Activated CD8-positive, alpha-beta memory T cell treated with anti-CD3 and anti-CD28 coated beads for 1 hour (primary cell): ENCODE data around the gene ZNF48.
A peak's percentile ranks its signal among the peaks of the same experiment; 100 is the strongest.
"Not testable (repeated sequence)": the region's sequence is repeated elsewhere in the genome, so short reads cannot be mapped to it uniquely, and the experiment has no call there.

ENCODE experiments used
- DNase-seq, 2 donors: peaks; one replicate each; pipeline ENCODE4 v3.0.0-alpha.2; 2020; ENCODE audit warnings: low read depth in 1 of 2; ENCODE audit errors: extremely low read depth in 1 of 2

ZNF48 gene

GRCh38 chr16:30377050-30377811, 18.0 kb upstream of the ZNF48 start:
- no peak for DNase-seq

DNA sequence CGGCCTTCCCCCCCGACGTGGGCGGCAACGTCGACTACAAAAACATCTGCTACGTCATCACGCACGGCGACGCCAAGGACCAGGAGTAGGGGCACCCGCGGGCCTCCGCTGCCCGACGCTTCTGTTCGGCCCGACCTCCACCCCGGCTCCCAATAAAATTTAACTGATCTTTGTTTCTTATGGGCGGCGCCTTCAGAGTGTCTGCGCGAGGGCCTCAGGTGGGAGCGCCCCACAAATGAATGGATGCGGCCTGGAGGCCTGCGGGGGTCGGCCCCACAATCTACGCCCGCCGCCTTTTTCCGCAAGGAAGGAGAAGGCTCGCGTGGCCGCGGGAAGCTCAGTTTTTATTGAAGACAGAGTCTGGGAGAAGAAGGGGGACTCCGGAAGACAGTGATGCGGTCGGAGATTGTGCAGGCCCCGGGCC, 17.4 kb upstream of the ZNF48 start:
- DNase-seq = peak; percentile 80 to 84

DNA sequence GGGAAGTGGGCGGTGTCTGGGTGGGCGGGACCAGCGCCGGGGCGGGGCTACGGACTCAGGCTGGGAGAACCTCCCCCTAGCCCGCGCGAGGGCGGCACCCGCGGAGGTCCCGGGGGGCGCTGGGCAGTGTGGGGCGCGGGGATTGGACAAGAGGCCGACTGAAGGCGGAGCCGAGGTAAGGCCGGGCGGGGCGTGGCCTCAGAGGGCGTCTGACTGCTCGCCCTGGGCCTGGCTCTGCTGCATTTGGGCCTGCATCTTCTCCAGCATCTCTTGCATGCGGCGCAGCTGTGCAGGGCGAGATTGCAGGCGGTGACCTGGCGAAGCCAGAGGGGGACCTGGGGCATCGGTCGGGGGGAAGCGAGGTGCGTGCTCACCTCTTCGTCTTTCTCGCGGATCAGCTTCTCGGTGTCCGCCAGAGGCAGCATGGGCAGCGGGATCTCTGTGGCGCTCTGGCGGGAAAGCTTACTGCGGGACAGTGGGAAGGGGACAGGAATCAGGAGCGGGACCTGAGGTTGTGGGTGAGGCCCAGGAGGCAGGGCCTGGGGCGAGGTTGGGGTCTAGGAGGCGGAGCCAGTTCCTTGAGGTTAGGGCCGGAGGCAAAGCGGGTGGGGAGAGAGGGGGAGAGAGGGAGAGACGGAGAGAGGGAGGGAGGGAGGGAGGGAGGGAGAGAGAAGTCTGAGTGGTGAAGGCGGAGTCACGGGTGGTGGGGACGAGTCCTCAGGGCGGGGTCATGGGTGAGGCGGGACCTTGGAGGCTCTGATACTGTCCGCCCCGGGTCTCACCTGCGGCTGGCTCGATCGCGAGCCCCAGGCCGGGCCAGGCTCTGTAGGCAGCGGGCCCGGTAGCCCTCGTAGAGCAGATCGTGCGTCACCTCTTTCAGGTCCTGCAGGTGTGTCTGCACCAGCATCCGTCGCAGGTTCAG, 16.7 kb upstream of the ZNF48 start:
- peak; percentile 97 to 99 for DNase-seq

DNA sequence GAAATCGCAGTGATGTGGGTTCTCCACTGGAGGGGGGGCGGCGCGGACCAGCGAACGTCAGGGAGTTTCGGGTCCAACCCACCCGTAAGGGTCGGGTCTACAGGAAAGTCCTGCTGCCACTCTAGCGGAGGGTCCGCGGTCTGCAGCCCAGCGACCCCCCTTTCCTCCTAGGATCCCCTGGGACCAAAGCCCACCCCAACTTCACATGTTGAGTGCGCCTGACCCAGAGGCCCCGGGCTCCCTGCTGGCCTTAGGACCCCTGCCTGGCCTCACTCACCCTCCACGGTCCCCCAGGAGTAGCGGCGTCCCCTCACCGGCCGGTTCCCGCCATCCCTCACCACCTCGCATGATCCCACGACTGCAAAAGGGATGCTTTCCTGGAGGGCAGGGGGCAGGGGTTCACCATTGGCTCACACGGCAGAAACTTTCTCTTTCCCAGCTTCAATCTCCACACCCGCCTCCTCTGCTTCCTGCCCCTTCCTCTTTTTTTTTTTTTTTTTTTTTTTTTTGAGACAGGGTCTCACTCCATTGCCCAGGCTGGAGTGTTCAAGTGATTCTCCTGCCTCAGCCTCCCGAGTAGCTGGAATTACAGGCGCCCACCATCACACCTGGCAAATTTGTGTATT, 15.9 kb upstream of the ZNF48 start:
- DNase-seq = no peak

DNA sequence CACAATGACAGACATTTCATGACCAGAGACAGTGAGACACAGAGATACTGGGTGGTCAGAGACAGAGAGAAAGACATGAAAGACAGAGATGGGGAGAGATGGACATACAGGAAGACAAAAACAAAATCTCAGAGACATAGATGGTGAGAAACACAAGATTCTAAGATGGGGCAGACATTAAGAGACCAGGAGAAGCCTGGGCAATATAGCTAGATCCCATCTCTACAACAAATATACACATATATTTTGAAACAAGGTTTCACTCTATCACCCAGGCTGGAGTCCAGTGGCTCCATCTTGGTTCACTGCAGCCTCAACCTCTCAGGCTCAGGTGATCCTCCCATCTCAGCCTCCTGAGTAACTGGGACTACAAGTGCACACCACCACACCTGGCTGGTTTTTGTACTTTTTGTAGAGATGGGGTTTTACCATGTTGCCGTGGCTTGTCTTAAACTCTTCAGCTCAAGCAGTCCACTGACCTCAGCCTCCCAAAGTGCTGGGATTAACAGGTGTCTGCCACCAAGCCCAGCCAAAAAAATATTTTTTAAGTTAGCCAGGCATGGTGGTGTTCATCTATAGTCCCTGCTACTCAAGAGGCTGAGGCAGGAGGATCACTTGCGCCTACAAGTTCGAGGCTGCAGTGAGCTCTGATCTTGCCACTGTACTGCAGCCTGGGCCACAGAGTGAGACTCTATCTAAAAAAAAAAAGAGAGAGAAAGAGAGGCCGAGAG, 15.0 kb upstream of the ZNF48 start:
- no peak for DNase-seq

- no peak for DNase-seq
Observed at GRCh38 chr16:30380803-30381208, 14.4 kb upstream of the ZNF48 start.

GRCh38 chr16:30381291-30382041, 13.8 kb upstream of the ZNF48 start:
- DNase-seq = no peak

- peak in 1 of 2 donors; percentile 66 for DNase-seq
Observed at GRCh38 chr16:30382111-30382881, 12.9 kb upstream of the ZNF48 start, which contains the start of gene SEPTIN1. Gene SEPTIN1, minus strand, starts transcription at chr16:30382561. Its CDS starts 19 bp downstream, at chr16:30382542.

- no peak for DNase-seq
Observed at GRCh38 chr16:30383521-30383920, 11.7 kb upstream of the ZNF48 start.

DNA sequence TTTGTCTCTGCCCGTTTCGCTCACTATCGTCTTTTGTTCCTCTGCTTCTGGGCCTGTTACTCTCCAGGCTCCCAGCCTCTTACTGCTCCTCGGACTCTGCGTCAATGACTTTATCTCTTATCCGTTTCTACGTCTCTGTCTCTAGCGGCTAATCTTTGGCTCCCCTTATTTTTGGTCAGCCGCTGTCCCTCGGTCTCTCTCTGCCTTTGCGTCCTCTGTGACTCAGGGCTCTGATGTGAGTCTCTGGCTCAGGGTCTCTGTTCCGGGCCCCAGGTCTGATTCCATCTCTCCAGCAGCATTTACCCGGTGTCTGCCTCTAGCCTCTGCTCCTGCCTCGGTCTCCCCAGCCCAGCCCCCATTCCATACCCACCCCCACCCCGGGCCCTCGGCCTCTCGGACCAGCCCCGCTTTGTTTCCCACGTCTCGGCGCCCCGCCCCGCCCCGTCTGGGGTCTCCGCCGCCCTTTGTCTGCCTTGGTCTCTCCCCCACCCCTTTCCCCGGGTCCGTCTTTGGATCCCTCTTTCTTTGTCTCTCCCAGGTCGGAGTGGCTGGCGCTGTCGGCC, 547 bp upstream of the ZNF48 start:
- no peak for DNase-seq

DNA sequence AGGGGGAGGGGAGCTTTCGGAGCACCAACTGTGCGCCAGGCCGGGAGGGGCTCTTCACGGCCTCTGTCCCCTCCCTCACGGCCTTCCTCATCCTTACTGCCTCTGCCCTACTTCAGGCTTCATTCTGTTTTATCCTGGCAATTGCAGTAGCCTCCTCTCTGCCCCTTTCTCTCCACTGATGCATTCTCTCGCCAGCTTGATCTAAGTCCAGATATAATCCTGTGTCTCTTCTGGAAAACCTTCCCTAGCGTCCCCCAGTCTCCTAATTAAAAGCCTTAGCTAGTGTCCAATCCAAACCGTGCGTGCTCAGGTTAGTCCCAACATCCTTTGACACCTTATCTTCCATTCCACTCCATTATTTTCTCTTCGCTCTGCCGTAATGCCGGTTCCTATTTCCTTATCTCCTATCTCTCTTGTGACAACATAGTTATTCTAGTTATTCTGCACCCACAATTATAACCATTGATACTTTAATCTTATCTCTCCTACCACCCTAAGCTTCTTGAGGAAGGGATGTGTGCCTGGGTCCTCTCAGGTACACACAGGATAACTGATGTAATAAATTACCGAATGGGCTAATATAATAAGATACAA, 869 bp downstream of the ZNF48 start:
- no peak for DNase-seq

- not testable (repeated sequence) for DNase-seq
Observed at GRCh38 chr16:30396627-30397026, 1.4 kb downstream of the ZNF48 start.

GRCh38 chr16:30397056-30397455, 1.8 kb downstream of the ZNF48 start:
- no peak for DNase-seq

GRCh38 chr16:30397776-30398660, 2.8 kb downstream of the ZNF48 start:
- DNase-seq = no peak

DNA sequence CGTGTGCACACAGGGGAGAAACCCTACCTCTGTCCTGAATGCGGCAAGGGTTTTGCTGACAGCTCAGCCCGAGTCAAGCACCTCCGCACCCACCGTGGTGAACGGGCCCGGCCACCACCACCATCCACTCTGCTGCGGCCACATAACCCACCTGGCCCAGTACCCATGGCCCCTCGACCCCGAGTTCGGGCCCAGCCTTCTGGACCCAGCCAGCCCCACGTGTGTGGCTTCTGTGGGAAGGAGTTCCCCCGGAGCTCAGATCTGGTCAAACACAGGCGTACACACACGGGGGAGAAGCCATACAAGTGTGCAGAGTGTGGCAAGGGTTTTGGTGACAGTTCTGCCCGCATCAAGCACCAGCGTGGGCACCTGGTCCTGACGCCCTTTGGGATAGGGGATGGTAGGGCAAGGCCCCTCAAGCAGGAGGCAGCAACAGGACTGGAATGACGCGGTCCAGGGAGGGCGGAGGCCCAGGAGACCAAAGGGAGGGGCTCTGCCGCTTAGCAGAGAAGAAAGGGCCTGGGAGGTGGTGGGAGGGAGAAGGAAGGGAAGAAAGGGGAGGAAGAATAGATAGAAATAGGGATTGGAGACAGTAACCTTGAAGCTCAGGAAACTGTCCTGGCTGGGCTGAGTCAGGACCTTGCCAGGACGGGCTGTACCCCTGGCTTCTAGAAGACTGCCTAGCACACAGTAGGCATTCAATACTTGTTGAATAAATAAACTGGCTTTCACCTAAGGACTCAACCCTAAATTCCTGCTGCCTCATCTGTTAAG, 3.6 kb downstream of the ZNF48 start:
- no peak for DNase-seq

- no peak for DNase-seq
Observed at GRCh38 chr16:30399435-30400186, 4.4 kb downstream of the ZNF48 start.
